ENCODE measurements around the gene HES4.
"Not testable (repeated sequence)": the region's sequence is repeated elsewhere in the genome, so short reads cannot be mapped to it uniquely, and the experiment has no call there.

The HES4 gene

DNA sequence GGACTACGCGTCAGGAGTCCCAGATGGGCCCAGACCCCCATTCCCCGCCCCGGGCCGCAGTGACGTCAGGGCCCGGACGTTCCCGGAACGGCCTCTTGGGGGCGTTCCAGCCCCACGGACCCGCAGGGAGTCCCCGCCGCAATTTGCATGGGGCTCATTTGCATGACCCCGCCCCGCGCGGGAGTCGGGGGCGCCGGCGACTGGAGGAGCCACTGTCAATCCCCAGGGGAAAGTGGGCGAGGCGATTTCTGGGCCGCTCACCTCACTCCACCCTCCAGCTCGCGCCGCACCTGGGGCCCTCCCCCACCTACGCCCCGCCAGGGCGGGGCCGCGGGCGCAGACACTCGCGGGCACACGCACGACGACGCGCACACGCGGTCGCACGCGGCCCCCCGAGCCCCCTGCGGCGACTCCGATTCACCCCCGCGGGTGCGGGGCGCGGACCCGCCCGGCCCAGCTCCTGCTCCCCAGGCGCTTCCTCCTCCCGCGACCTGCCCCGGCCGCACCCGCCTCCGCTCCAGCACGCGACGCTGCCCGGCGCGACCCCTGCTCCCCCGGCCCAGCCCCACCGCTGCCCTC, 33.2 kb upstream of the HES4 start:
- peak; percentile 87 to 93 for DNase-seq (ENCODE audit: low read depth in 2 of 2)

DNA sequence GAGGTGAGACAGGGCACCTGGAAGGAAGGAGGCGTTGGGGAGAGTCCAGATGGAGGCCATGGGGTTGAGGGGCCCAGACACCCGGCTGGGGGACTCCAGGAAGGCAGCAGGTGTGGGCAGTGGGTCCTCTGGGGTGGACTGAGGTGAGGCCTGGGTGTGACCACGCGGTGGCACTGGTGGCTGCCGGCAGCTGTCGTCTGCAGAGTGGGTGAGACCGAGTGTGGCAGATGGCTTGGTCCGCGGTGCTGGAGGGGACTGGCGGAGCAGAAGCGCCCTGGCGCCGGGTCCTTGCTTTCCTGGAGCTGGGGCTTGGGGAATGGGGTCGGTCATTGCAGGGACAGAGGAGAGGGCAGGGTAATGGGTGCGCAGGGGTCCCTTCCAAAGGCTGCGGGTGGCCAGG, 32.5 kb upstream of the HES4 start:
- no peak for DNase-seq (ENCODE audit: low read depth in 2 of 2)

DNA sequence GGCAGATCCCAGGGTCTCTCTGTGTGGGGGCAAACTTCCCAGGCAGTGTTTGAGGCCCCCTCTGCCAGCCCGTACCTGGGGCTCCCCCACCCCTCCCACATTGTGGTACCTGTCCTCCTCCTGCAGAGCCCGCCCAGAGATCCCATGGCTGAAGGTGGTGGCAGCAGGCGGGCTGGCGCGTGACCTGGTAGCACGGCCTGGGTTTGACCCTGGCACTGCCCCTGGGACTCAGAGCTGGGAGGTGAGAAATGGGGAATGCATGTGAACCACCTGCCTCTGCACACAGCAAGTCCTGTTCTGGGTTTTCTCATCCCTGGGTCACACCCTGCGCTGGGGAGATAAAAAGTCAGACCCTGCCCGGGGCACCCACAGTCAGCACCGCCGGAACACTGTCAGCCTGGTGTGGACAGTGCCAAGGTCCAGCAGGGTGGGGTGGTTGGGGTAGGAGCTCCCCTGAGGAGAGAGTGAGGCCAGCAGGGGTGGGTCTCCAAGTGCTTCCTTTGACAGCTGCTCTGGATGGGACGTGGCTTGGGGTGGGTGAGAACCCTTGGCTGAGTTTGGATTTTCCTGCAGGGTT, 31.9 kb upstream of the HES4 start:
- no peak for DNase-seq (ENCODE audit: low read depth in 2 of 2)

DNA sequence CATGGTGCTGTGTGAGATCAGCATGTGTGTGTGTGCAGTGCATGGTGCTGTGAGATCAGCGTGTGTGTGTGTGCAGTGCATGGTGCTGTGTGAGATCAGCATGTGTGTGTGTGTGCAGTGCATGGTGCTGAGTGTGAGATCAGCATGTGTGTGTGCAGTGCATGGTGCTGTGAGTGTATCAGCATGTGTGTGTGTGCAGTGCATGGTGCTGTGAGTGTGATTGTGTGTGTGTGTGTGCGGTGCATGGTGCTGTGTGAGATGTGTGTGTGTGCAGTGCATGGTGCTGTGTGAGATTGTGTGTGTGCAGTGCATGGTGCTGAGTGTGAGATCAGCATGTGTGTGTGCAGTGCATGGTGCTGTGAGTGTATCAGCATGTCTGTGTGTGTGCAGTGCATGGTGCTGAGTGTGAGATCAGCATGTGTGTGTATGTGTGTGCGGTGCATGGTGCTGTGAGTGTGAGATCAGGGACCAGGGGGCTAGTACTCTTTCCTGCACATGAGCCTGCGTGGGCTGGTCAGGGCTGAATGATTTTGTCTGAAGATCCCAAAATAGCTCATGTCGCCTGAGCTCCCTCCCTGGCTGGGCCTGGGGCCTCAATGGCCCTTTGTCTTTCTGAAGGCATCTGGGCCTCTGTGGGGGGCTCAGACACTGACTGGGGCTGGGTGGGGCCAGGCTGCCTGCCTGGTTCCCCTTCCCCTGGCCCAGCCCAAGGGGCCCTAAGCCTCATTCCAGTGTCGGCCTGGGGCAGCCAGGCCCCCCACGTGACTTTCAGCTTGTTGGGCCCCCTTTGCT, 31.2 kb upstream of the HES4 start:
- not testable (repeated sequence) for DNase-seq (ENCODE audit: low read depth in 2 of 2)

DNA sequence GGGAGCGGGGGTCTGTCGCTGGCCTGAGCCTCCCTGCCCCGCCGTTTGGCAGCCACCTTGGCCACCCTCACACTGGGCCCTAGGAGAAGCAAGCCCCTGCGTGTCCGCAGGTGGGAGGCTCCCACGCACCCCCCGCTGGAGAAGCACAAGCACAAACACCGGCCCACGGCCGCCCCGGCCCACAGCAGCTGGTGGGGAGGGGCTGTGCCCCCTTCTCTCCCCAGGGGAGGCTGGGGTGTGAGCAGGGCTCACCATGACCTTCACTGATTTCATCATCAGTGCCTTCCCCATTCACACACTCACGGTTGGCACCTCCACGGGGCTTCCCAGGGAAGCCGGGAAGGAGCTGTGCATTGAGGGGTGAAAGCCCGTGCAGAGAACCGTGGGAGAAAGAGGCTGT, 27.9 kb upstream of the HES4 start:
- DNase-seq (ENCODE audit: low read depth in 2 of 2) = no peak

DNA sequence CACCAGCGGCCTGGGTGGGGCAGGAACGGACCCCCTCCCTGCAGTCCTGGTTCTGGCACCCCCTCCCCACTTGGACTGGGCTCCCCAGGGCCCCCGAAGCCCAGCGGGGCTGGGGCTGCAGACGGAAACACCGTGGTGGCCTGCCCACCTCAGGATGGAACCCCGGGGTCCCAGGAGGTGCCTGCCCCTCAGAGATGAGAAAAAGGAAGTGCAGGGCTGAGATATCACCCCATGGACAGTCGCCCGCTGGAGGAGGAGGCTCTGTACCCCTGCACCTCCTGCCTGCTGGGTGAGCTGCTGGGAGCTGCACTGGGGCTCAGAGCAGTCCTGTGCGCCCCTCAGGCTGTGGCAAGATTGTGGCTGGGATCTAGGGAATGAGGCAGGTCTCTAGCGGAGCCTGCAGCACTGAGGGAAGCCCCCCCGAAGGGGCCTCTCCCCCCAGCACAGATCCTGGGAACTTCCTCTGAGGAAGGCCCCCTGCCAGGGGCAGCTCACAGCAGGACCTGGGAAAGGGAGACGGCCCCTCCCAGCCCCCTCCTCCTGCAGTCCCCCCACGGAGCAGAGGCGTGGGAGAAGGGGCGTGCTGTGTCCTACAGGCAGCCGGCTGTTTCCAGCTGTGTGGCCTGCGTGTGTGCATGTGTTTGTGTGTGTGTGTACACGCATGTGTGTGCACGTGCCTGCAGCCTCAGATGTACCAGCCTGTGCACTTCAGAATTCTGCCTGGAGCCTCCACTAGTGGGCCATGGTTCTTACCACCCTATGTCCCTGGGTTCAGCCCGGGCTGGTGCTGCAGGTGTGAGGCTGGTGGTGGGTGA, 26.9 kb upstream of the HES4 start:
- no peak for DNase-seq (ENCODE audit: low read depth in 2 of 2)

DNA sequence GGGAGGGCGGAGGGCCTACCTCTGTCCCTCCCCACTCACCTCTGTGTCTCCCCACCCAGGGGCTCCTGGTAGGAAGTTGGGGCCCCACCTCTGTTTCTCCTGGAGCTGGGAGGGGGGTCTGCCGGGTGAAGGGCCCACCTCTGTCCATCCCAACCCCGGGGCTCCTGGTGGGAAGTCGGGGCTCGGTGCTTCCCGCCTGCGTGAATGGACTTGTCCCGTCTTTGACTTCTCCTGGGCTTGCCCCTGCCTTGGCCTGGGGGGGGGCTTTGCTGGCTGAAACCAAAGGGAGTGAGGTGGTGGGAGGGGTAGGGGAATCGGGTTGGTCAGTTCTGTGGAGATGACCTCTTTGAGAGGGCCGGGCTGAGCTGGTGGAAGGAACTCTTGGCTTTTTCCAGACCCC, 25.8 kb upstream of the HES4 start:
- no peak for DNase-seq (ENCODE audit: low read depth in 2 of 2)

DNA sequence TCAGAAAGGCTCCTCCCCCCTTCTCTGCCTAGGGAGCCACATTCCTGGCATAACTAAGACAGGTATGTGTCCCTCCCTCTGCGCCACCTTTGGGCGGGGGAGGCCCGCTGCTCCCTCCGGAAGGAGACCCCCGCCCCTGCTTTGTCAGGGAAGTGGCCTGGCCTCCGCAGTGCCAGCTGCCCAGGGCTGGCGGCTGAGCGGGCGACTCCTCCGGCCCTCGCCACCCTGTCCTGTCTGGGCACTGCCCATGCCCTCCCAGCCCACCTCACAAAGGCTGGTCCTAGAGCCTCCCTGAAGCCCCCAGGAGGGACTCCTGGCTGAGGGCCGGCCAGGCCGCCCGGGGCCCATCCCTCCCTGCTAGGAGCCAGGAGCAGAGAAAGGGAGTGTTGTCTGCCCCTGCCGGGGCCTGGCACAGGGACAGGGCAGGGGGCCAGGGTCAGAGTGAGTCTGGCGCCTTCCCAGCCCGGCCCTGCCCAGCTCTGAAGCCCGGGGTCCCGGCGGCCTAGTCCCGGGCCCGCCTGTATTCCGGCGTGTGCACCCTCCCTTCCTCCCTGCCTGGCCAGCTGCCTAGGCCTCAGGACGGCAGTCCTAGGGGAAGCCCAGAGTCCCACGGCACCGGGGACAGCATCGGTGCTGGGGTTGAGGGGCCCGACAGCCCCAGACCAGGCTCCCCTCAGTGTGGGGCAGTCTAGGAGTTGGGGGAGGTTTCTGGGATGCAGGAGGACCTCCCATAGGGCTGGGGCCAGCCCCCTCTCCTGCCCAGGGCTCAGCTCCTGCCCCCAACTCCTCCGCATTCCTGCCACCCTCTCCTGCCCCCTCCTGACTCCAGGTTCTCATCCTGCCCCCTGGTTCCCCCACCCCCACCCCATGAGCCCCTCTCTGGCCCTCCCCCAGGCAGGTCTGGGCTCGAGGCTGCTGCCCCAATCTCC, 25.1 kb upstream of the HES4 start:
- no peak for DNase-seq (ENCODE audit: low read depth in 2 of 2)

DNA sequence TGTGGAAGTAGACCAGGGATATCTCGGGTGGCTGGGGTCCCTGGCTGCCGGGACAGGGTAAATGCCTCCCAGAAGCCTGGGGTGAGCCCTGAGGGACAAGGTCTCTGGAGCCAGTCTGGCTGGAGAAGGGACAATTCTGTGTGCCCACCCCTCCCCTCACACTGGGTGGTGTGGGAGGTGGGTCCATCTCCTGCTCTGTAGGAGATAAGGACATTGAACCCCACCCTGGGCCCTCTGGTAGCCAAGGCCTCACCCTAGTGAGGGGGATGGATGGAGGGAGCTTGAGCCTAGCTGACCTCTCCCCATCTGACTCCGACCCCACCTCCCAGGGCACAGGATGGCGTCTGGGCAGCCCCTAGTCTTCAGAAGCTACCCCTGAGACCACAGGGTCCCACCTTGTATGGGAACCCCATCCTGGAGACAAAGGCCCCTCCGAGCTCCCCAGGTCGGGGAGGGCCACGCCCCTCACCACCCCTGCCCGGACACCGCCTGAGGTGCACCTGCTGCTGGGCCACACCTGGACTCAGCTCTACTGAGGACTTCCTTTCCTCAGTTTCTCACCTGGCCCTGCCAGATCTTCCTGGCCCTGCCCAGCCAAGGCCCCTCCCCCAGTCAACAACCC, 24.4 kb upstream of the HES4 start:
- no peak for DNase-seq (ENCODE audit: low read depth in 2 of 2)

DNA sequence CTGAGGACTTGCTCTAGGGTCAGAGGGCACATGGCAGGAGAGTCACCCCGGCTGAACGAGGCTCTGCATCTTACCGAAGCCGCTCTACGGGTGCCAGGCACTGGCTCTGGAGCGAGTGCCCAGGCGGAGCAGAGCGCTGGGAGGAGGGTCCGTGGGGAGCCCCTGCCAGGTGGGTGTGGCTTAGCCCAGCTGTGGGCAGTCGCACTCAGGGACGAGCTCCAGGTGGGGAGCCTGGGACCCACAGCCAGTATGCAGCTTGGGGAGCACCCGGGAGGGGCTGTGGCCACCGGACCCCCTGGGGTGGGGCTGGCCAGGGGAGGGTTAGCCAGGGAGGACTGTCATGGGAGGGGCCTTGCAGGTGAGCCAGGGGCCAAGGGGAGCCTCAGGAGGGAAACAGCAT, 23.8 kb upstream of the HES4 start:
- no peak for DNase-seq (ENCODE audit: low read depth in 2 of 2)

DNA sequence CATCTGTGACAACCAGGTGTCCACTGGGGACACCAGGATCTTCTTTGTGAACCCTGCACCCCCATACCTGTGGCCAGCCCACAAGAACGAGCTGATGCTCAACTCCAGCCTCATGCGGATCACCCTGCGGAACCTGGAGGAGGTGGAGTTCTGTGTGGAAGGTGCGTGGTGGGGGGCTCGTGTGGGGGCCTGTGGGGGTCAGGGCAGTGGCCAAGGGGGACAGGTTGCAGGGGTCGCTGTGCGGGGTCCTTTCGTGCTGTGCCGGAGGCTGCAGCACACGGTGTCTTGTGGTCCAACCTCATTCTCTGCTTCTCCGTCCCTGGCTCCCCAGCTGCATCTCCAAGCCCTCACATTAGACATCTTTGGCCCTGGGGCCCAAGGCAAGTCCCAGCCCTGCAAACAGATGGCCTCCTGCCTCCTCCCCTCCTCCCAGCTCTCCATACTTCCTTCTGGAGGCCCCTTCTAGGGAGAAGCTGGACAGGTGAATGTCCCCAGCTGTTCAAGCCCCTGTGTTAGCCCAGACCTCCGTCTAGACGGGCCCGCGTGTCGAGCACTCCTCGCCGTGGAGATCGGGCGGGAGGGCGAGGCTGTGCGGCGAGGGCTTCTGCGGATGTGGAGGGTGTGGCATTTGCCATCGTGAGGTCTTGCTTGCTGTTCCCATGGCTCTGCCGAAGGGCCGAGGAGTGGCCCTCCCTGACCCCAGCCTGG, 22.6 kb upstream of the HES4 start:
- DNase-seq (ENCODE audit: low read depth in 2 of 2) = no peak

DNA sequence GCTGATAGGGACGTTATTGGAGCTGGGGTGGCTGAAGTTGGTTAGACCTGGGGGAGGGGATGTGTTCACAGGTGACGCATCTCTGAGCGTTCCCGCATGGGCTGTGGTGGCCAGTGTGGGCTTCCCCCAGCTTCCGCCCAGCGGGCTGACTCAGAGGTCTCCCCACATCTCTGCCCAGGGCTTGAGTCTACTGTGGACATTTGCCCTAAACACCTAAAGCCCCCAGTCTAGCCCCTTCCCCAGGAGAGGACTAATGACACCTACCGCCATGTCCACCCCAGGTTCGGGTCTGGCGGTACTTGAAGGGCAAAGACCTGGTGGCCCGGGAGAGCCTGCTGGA, 22.0 kb upstream of the HES4 start:
- DNase-seq (ENCODE audit: low read depth in 2 of 2) = no peak

DNA sequence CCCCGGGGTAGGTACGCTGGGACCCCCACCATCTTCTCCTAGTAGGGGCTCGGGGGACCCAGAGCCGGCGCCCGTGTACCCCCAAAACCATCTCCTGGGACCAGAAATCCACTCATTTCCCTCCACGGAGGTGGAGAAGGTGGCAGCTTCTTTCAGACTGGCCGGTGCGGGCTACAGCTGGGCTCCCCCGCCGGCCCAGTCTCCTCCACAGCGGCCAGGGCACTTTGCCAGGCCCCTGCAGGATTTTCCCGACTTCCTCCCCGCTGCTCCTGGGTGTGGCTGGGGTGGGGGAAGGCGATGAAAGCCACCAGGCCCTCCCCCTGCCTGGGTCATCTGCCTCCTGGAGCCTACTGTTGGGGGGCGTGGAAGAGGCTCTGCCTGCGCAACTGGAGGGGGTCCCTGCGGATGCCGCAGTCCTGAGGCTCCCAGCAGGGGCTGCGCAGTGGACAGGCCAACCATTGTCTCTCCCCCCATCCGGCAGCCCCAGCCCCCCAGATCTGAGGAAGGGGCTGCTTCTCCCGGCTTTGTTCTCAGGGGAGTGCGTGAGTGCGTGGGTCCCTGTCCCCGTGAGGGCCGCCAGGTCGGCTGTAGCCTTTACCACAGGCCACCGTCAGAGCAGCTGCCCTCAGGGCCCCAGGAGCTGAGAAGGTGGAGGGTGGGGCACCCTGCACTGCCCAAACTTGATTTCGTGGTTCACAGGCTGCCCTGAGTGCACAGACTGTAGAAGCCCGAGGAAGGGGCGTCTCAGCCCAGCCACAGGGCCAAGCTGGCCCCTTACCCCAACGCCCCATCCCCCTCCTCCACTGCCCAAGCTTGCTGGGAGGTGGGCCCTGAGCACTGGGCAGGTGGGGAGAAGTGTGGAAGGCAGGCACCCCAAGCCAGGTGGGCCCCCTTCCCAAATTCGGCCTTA, 21.4 kb upstream of the HES4 start:
- no peak for DNase-seq (ENCODE audit: low read depth in 2 of 2)

DNA sequence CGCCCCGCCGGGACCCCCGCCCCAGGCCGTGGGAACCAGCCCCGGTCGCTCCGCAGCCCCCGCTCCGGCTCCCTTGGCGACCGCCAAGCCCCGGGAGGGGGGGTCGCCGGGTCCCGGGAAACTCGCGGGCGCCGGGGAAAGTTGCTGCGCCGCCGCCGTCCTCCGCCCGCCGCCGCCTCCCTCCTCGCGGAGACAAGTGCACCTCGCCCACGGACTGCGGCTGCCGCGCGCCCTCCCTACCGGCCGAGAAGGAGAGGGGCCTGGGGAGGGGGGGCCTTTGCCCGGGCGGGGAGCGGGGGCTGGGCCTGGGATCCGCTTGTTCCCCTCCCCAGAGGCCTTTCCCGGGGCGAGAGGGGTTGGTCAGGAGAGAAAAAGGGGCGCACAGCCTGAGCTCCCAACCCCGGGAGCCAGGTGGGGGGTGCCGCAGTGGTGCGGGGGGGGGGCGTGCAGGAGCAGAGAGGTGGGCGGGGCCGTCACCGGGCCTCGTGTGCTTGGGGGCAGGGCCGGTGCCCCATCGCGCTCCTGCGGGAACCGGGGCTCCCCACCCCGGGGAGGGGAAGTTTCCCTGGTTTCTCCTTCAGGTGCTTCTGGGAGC, 20.6 kb upstream of the HES4 start:
- DNase-seq (ENCODE audit: low read depth in 2 of 2) = no peak

DNA sequence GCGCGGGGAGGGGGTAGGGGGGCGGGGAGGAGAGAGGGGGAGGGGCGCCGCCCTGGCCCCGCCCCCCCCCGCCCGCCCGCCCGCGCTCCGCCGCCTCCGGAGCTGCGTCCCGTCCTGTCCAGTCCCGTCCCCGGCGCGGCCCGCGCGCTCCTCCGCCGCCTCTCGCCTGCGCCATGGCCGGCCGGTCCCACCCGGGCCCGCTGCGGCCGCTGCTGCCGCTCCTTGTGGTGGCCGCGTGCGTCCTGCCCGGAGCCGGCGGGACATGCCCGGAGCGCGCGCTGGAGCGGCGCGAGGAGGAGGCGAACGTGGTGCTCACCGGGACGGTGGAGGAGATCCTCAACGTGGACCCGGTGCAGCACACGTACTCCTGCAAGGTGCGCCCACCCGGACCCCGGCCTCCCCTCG, 20.1 kb upstream of the HES4 start, which contains the start of gene AGRN:
Gene AGRN (plus strand): TSS at position 121 of the 405 bp plus-strand sequence. CDS start 53 bp downstream, at position 174.
- DNase-seq (ENCODE audit: low read depth in 2 of 2) = no peak

DNA sequence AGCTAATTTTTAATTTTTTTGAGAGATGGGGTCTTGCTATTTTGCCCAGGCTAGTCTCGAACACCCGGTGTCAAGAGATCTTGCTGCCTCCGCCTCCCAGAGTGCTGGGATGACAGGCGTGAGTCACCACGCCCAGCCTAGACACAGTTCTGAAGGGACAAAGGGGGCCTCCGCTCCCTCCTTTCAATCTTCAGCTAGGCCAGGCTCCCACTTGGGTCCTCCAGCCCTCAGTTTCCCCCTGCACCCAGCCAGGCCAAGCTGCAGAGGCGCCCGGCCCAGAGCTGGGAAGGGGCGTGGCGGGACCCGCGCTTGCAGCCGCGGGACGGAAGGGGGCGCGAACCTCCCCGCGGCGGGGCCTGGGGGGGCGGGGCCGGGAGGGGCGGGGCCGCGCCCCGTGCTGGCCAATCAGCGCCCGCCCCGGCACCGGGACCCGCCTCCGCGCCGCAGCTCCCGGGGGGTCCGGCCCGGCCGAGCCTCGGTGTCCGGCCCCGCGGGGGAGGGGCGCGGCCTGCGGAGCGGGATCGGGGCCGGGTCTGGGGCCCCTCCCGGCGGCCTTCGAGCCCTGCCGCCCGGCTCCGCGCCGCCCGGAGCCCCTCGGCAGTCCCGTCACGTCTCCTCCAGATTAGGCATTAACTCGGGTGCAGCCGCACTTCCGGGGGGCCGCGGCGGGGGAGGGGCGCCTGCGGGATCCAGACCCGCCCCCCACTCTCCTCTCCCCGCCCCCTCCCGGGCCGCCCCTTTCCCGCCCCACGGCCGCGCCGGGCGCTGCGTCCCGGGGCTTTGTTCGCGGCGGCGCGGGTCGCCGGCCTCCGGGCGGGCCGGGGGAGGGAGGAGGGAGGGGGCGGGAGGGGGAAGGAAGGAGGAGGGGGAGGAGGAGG, 19.5 kb upstream of the HES4 start:
- DNase-seq (ENCODE audit: low read depth in 2 of 2) = peak; percentile 71 to 79

DNA sequence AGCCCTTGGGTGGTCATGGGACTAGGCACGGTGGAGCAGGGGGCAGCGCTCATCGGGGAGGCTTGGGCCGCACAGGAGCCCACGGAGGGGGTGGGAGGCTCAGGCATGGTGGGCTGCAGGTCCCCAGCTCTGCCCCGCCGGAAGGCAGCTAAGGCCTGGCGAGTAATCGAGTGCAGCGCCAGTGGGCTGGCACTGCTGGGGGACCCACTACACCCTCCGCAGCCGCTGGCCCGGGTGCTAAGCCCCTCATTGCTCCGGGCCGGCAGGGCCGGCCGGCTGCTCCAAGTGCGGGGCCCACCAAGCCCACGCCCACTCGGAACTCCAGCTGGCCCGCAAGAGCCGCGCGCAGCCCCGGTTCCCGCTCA, 18.4 kb upstream of the HES4 start:
- not testable (repeated sequence) for DNase-seq (ENCODE audit: low read depth in 2 of 2)

Measured in stimulated activated CD8-positive, alpha-beta memory T cell treated with anti-CD3 and anti-CD28 coated beads, Interleukin-2, amount 100 ng/mL, for 48 hours (primary cell).